Activated T-helper 2 cell treated with anti-CD3 and anti-CD28 coated beads, Interferon-gamma antibody, Interleukin-2, Interleukin-4, amounts not matched to agents 10 μg/mL and 5 μg/mL and 100 μg/mL, durations not matched to agents 14 hours and 24 hours and 36 hours (primary cell): Measurements from ENCODE around the gene CBX4. TPM values are rescaled to one million over a fixed set of nuclear protein-coding genes. Genes with fewer than 3 reads are reported as not detected.

Experiments used
- DNase-seq: peaks from one replicate; pipeline ENCODE4 v3.0.0; 2021; ENCODE audit warnings: low spot score
- H3K27ac Mint-ChIP-seq: one replicate; pipeline ENCODE4 v1.8.0; 2021; ENCODE audit warnings: mixed read lengths
- H3K27me3 Mint-ChIP-seq: one replicate; pipeline ENCODE4 v1.8.0; 2021; ENCODE audit warnings: low read depth, mixed read lengths
- H3K36me3 Mint-ChIP-seq: one replicate; pipeline ENCODE4 v1.8.0; 2021; ENCODE audit warnings: low read depth, mixed read lengths
- H3K4me1 Mint-ChIP-seq: one replicate; pipeline ENCODE4 v1.8.0; 2021; ENCODE audit warnings: low read depth, mixed read lengths
- H3K4me3 Mint-ChIP-seq: one replicate; pipeline ENCODE4 v1.8.0; 2021; ENCODE audit warnings: low read depth, mild to moderate bottlenecking, moderate library complexity, mixed read lengths
- H3K9me3 Mint-ChIP-seq: one replicate; pipeline ENCODE4 v1.8.0; 2021; ENCODE audit warnings: mixed read lengths
- intact Hi-C: fragments of 100-400 bp; cut with micrococcal nuclease; formaldehyde crosslinking; loops from one replicate; pipeline ENCODE4 v1.15.1; 2023
- total RNA-seq: library from RNA; stranded (reverse); gene quantifications from 2 replicates; pipeline ENCODE4 v1.2.3, GENCODE V29; 2022

Gene CBX4
- total RNA-seq, 1 donor from 2014 or later = 25.0 TPM

GRCh38 chr17:79792984-79793923, 46.0 kb downstream of the CBX4 start:
- H3K4me3 Mint-ChIP-seq = no peak overlapping the region
- DNase-seq = no peak
- H3K4me1 Mint-ChIP-seq = peaks cover 10% of the 10 kb centered on the region
- intact Hi-C loops = no loop called here
- peaks cover 34% of the 10 kb centered on the region for H3K27me3 Mint-ChIP-seq
- no peaks in the 10 kb centered on the region for H3K9me3 Mint-ChIP-seq
- H3K36me3 Mint-ChIP-seq = peaks cover 12% of the 10 kb centered on the region
- no peak overlapping the region for H3K27ac Mint-ChIP-seq

- intact Hi-C loops = no loop called here
Measured at GRCh38 chr17:79792341-79792871, 46.8 kb downstream of the CBX4 start.

GRCh38 chr17:79791735-79792161, 47.5 kb downstream of the CBX4 start:
- intact Hi-C loops = loop anchor here (2.0 kb wide), 1 partner anchor 179 kb away; no protein-coding TSS in a partner anchor
- no peaks in the 10 kb centered on the region for H3K9me3 Mint-ChIP-seq
- H3K27me3 Mint-ChIP-seq = peaks cover 47% of the 10 kb centered on the region
- DNase-seq = no peak
- H3K36me3 Mint-ChIP-seq = peaks cover 12% of the 10 kb centered on the region
- H3K4me3 Mint-ChIP-seq = no peak overlapping the region
- H3K4me1 Mint-ChIP-seq = peaks cover 10% of the 10 kb centered on the region
- H3K27ac Mint-ChIP-seq = no peak overlapping the region

More at GRCh38 chr17:79792341-79792871, 46.8 kb downstream of the CBX4 start:
- H3K27ac Mint-ChIP-seq = no peak overlapping the region
- no peak overlapping the region for H3K4me3 Mint-ChIP-seq
- H3K36me3 Mint-ChIP-seq = peaks cover 12% of the 10 kb centered on the region
- H3K27me3 Mint-ChIP-seq = peaks cover 43% of the 10 kb centered on the region
- peaks cover 10% of the 10 kb centered on the region for H3K4me1 Mint-ChIP-seq
- DNase-seq = no peak
- no peaks in the 10 kb centered on the region for H3K9me3 Mint-ChIP-seq

GRCh38 chr17:79790805-79791734, 48.2 kb downstream of the CBX4 start:
- intact Hi-C loops = loop anchor here (2.0 kb wide), 1 partner anchor 180 kb away; no protein-coding TSS in a partner anchor
- H3K4me1 Mint-ChIP-seq = peaks cover 7% of the 10 kb centered on the region
- H3K9me3 Mint-ChIP-seq = no peaks in the 10 kb centered on the region
- H3K27me3 Mint-ChIP-seq = peaks cover 49% of the 10 kb centered on the region
- H3K36me3 Mint-ChIP-seq = peaks cover 12% of the 10 kb centered on the region
- DNase-seq = no peak
- no peak overlapping the region for H3K4me3 Mint-ChIP-seq
- H3K27ac Mint-ChIP-seq = no peak overlapping the region

- Mint-ChIP-seq H3K4me3 (no peak overlapping the region), H3K4me1 (peaks cover 1% of the 10 kb centered on the region), H3K36me3 (peaks cover 3% of the 10 kb centered on the region), H3K9me3 (no peaks in the 10 kb centered on the region), H3K27ac (no peak overlapping the region), H3K27me3 (peaks cover 49% of the 10 kb centered on the region)
- DNase-seq = no peak
- intact Hi-C loops = loop anchor here (2.0 kb wide), 1 partner anchor 181 kb away; no protein-coding TSS in a partner anchor
Measured at GRCh38 chr17:79789943-79790804, 49.1 kb downstream of the CBX4 start.

- intact Hi-C loops = no loop called here
- Mint-ChIP-seq H3K4me1 (peaks cover 1% of the 10 kb centered on the region), H3K27me3 (peaks cover 49% of the 10 kb centered on the region), H3K9me3 (no peaks in the 10 kb centered on the region), H3K36me3 (peaks cover 3% of the 10 kb centered on the region), H3K4me3 (no peak overlapping the region), H3K27ac (no peak overlapping the region)
- DNase-seq = no peak
Measured at GRCh38 chr17:79788989-79789942, 50.0 kb downstream of the CBX4 start.

GRCh38 chr17:79788455-79788854, 50.8 kb downstream of the CBX4 start:
- no peak overlapping the region for H3K4me3 Mint-ChIP-seq
- intact Hi-C loops = no loop called here
- H3K27ac Mint-ChIP-seq = no peak overlapping the region
- H3K9me3 Mint-ChIP-seq = no peaks in the 10 kb centered on the region
- no peak for DNase-seq
- H3K27me3 Mint-ChIP-seq = peaks cover 46% of the 10 kb centered on the region
- H3K4me1 Mint-ChIP-seq = no peaks in the 10 kb centered on the region
- H3K36me3 Mint-ChIP-seq = no peaks in the 10 kb centered on the region

- no peak for DNase-seq
- H3K4me3 Mint-ChIP-seq = no peak overlapping the region
- H3K36me3 Mint-ChIP-seq = peaks cover 9% of the 10 kb centered on the region
- H3K9me3 Mint-ChIP-seq = no peaks in the 10 kb centered on the region
- intact Hi-C loops = no loop called here
- no peak overlapping the region for H3K27ac Mint-ChIP-seq
- H3K4me1 Mint-ChIP-seq = no peaks in the 10 kb centered on the region
- peaks cover 41% of the 10 kb centered on the region for H3K27me3 Mint-ChIP-seq
Measured at GRCh38 chr17:79786930-79787643, 52.2 kb downstream of the CBX4 start.

GRCh38 chr17:79785900-79786810, 53.1 kb downstream of the CBX4 start:
- Mint-ChIP-seq H3K36me3 (peaks cover 9% of the 10 kb centered on the region), H3K27ac (no peak overlapping the region), H3K4me1 (no peaks in the 10 kb centered on the region), H3K4me3 (no peak overlapping the region), H3K9me3 (no peaks in the 10 kb centered on the region), H3K27me3 (peaks cover 37% of the 10 kb centered on the region)
- intact Hi-C loops = no loop called here
- no peak for DNase-seq
